ENCODE measurements around the gene FOXE3.

FOXE3 gene

DNA sequence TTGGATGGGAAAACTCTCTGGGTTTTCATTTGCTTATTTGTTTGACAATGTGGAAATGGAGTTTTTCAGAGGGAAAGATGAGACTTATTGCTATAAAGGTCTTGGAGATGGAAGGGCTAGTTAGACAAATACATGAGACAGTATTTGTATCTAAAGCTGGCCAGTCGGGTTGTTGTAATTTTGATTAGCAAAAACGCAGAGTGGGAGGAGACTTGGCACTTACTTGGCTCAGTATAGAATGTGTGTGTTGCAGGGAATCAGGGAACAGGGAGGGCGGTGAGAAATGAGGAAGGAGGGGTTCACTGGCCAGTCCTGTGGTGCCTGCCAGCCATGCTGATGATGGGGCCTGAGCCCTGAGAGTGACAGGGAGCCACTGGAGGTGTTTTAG, 6.0 kb upstream of the FOXE3 start:
- Histone ChIP-seq H4K20me1 (ENCODE audit: insufficient read depth, low read length) (peaks cover 7% of the 10 kb centered on the region), H3K9me3 (ENCODE audit: insufficient read depth, low read length, severe bottlenecking) (no peaks in the 10 kb centered on the region), H3K4me2 (ENCODE audit: insufficient read depth, low read length) (no peak overlapping the region), H3K9ac (ENCODE audit: low read depth, low read length) (no peak overlapping the region), H3K4me1 (ENCODE audit: insufficient read depth, low read length) (no peaks in the 10 kb centered on the region), H2AFZ (ENCODE audit: low read depth, low read length) (no peak overlapping the region), H3K36me3 (ENCODE audit: insufficient read depth, low read length) (no peaks in the 10 kb centered on the region), H3K4me3 (ENCODE audit: low read depth in 1 of 2, low read length in 2 of 2) (no peak overlapping the region), H3K27me3 (ENCODE audit: insufficient read depth, low read length, poor library complexity) (no peaks in the 10 kb centered on the region), H3K79me2 (ENCODE audit: insufficient read depth, low read length) (no peaks in the 10 kb centered on the region), H3K27ac (ENCODE audit: low read length) (no peak overlapping the region)
- no peak for DNase-seq
- no peak for TF ChIP-seq EZH2 (IDR thresholded peaks at IDR 0.05; ENCODE audit: borderline replicate concordance, low read depth, low read length, severe bottlenecking)
- TF ChIP-seq, protein P1, sequence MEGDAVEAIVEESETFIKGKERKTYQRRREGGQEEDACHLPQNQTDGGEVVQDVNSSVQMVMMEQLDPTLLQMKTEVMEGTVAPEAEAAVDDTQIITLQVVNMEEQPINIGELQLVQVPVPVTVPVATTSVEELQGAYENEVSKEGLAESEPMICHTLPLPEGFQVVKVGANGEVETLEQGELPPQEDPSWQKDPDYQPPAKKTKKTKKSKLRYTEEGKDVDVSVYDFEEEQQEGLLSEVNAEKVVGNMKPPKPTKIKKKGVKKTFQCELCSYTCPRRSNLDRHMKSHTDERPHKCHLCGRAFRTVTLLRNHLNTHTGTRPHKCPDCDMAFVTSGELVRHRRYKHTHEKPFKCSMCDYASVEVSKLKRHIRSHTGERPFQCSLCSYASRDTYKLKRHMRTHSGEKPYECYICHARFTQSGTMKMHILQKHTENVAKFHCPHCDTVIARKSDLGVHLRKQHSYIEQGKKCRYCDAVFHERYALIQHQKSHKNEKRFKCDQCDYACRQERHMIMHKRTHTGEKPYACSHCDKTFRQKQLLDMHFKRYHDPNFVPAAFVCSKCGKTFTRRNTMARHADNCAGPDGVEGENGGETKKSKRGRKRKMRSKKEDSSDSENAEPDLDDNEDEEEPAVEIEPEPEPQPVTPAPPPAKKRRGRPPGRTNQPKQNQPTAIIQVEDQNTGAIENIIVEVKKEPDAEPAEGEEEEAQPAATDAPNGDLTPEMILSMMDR (IDR thresholded peaks at IDR 0.05; ENCODE audit: borderline replicate concordance, extremely low read depth, low read length, poor library complexity, severe bottlenecking), result no peak
- no peak for ATAC-seq (ENCODE audit: insufficient read depth, low read depth)

DNA sequence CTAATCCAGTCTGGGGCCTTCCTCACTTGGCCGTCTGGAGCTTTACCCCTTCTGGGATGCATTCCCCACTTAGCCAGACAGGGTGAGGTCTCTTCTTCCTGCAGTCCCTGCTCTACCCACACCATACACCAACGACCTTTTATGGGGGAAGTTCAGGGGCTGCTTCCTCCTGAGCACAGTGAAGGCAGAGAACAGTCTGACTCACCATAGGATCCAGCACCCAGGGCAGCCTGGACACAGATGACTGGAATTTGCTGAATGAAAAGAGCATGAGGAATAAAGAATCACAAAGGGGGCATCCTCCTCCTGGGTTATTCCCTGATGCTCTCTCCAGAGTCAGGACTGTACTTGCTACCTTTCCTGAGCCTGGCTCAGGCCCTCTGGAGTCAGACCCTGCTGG, 4.6 kb upstream of the FOXE3 start:
- no peak overlapping the region for H3K4me3 ChIP-seq (ENCODE audit: low read depth in 1 of 2, low read length in 2 of 2)
- H2AFZ ChIP-seq (ENCODE audit: low read depth, low read length), result no peak overlapping the region
- DNase-seq, result no peak
- no peaks in the 10 kb centered on the region for H3K9me3 ChIP-seq (ENCODE audit: insufficient read depth, low read length, severe bottlenecking)
- TF ChIP-seq, protein P1 (IDR thresholded peaks at IDR 0.05; ENCODE audit: borderline replicate concordance, extremely low read depth, low read length, poor library complexity, severe bottlenecking), result no peak
- no peak for TF ChIP-seq EZH2 (IDR thresholded peaks at IDR 0.05; ENCODE audit: borderline replicate concordance, low read depth, low read length, severe bottlenecking)
- no peaks in the 10 kb centered on the region for H3K27me3 ChIP-seq (ENCODE audit: insufficient read depth, low read length, poor library complexity)
- no peaks in the 10 kb centered on the region for H3K79me2 ChIP-seq (ENCODE audit: insufficient read depth, low read length)
- H3K27ac ChIP-seq (ENCODE audit: low read length), result no peak overlapping the region
- H3K36me3 ChIP-seq (ENCODE audit: insufficient read depth, low read length), result no peaks in the 10 kb centered on the region
- H3K4me1 ChIP-seq (ENCODE audit: insufficient read depth, low read length), result no peaks in the 10 kb centered on the region
- H3K9ac ChIP-seq (ENCODE audit: low read depth, low read length), result no peak overlapping the region
- H4K20me1 ChIP-seq (ENCODE audit: insufficient read depth, low read length), result peaks cover 7% of the 10 kb centered on the region
- no peak overlapping the region for H3K4me2 ChIP-seq (ENCODE audit: insufficient read depth, low read length)
- no peak for ATAC-seq (ENCODE audit: insufficient read depth, low read depth)

DNA sequence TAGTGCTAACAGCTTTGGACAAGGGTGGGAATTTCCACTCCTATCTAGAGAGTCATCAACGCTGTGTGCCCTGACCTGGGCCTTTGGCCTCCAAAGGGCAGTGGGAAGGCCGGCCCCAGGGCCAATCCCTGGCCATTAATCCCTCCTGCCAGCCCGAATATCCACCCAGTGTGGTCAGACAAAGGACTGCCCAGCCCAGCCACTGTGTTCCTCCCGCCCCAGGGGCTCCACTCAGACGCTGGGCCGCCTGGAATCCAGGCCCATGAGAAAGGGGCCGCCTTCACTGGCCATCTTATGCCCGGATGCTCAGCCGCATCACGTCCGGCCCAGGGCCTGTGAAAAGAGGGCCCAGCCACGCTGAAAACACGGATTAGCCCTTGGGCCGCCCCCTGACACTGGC, 3.6 kb upstream of the FOXE3 start:
- Histone ChIP-seq H3K9ac (ENCODE audit: low read depth, low read length) (no peak overlapping the region), H3K79me2 (ENCODE audit: insufficient read depth, low read length) (no peaks in the 10 kb centered on the region), H3K9me3 (ENCODE audit: insufficient read depth, low read length, severe bottlenecking) (no peaks in the 10 kb centered on the region), H3K4me1 (ENCODE audit: insufficient read depth, low read length) (no peaks in the 10 kb centered on the region), H3K27me3 (ENCODE audit: insufficient read depth, low read length, poor library complexity) (no peaks in the 10 kb centered on the region), H3K4me3 (ENCODE audit: low read depth in 1 of 2, low read length in 2 of 2) (no peak overlapping the region), H3K27ac (ENCODE audit: low read length) (no peak overlapping the region), H2AFZ (ENCODE audit: low read depth, low read length) (no peak overlapping the region), H3K36me3 (ENCODE audit: insufficient read depth, low read length) (no peaks in the 10 kb centered on the region), H3K4me2 (ENCODE audit: insufficient read depth, low read length) (no peak overlapping the region), H4K20me1 (ENCODE audit: insufficient read depth, low read length) (peaks cover 7% of the 10 kb centered on the region)
- ATAC-seq (ENCODE audit: insufficient read depth, low read depth), result no peak
- no peak for TF ChIP-seq EZH2 (IDR thresholded peaks at IDR 0.05; ENCODE audit: borderline replicate concordance, low read depth, low read length, severe bottlenecking)
- TF ChIP-seq, protein P1 (IDR thresholded peaks at IDR 0.05; ENCODE audit: borderline replicate concordance, extremely low read depth, low read length, poor library complexity, severe bottlenecking), result no peak
- DNase-seq, result no peak
